Smooth muscle cell (in vitro differentiated cells): Measurements from ENCODE around the gene XPA. TPM values are rescaled to one million over a fixed set of nuclear protein-coding genes. Genes with fewer than 3 reads are reported as not detected.

Source experiments
- DNase-seq: peaks from one replicate; lab custom pipeline; 2025; ENCODE audit not compliant: unreplicated experiment; lab: John Stamatoyannopoulos, UW
- H2AFZ ChIP-seq: fragments of 200-600 bp; sonication (generic); 2 replicates; pipeline ENCODE4 v1.6.0; 2016; ENCODE audit warnings: antibody characterized with exemption, low read depth, mild to moderate bottlenecking
- H3F3A ChIP-seq: fragments of 200-600 bp; sonication (generic); 2 replicates; pipeline ENCODE4 v1.6.0; 2017; ENCODE audit warnings: antibody characterized with exemption, low read depth
- H3K27ac ChIP-seq: fragments of 200-600 bp; sonication (generic); 2 replicates; pipeline ENCODE4 v1.5.1; 2016; ENCODE audit warnings: low read depth, mild to moderate bottlenecking
- H3K27me3 ChIP-seq: fragments of 200-600 bp; sonication (generic); 2 replicates; pipeline ENCODE4 v1.6.1; 2016; ENCODE audit warnings: low read depth, mild to moderate bottlenecking
- H3K36me3 ChIP-seq: fragments of 200-600 bp; sonication (generic); 2 replicates; pipeline ENCODE4 v1.5.1; 2016; ENCODE audit warnings: low read depth
- H3K4me1 ChIP-seq: fragments of 200-600 bp; sonication (generic); 2 replicates; pipeline ENCODE4 v1.5.1; 2016; ENCODE audit warnings: low read depth
- H3K4me2 ChIP-seq: fragments of 200-600 bp; sonication (generic); 2 replicates; pipeline ENCODE4 v1.6.0; 2016; ENCODE audit warnings: mild to moderate bottlenecking
- H3K4me3 ChIP-seq: fragments of 200-600 bp; sonication (generic); 2 replicates; pipeline ENCODE4 v1.5.1; 2016; ENCODE audit warnings: mild to moderate bottlenecking
- H3K79me2 ChIP-seq: fragments of 200-600 bp; sonication (generic); 2 replicates; pipeline ENCODE4 v1.6.0; 2016; ENCODE audit warnings: low read depth, mild to moderate bottlenecking
- H3K9ac ChIP-seq: fragments of 200-600 bp; sonication (generic); 2 replicates; pipeline ENCODE4 v1.6.0; 2016; ENCODE audit warnings: low read depth
- H3K9me3 ChIP-seq: fragments of 200-600 bp; sonication (generic); replicated peaks from 2 replicates; pipeline ENCODE4 v1.5.1; 2016; ENCODE audit warnings: low read depth
- H4K20me1 ChIP-seq: fragments of 200-600 bp; sonication (generic); 2 replicates; pipeline ENCODE4 v1.6.0; 2016; ENCODE audit warnings: low read depth
- CTCF ChIP-seq: fragments of 200-600 bp; sonication (generic); IDR thresholded peaks from 2 replicates; pipeline ENCODE4 v1.5.1; 2017; ENCODE audit warnings: borderline replicate concordance, mild to moderate bottlenecking, antibody characterized with exemption; ENCODE audit not compliant: insufficient read depth, poor library complexity, severe bottlenecking
- WGBS: methylation state at CpG from one replicate; pipeline ENCODE4 v1.1.7; 2016; ENCODE audit warnings: low lambda C conversion rate; 5-methylcytosine and 5-hydroxymethylcytosine counted together
- polyA plus RNA-seq: library from polyadenylated mRNA; unstranded; fragments of >200 nt; fragmentation: Nextera tagmentation; extraction: Ambion mirVana; gene quantifications from 2 replicates; pipeline ENCODE4 v1.2.1, GENCODE V29; 2016
- total RNA-seq: library from RNA; depleted of rRNA; stranded (reverse); fragments of >200 nt; gene quantifications from 2 replicates; pipeline ENCODE4 v1.2.3, GENCODE V29; 2014

XPA gene
- total and polyA plus RNA-seq, 2 experiments from 2014 or later: 7.5 to 9.7 TPM

- no peaks in the 10 kb centered on the region for H3K4me1 ChIP-seq
- H3K4me3 ChIP-seq: no peak overlapping the region
- peaks cover 5% of the 10 kb centered on the region for H3F3A ChIP-seq
- peaks cover 22% of the 10 kb centered on the region for H4K20me1 ChIP-seq
- no peak overlapping the region for H3K27ac ChIP-seq
- no peak overlapping the region for H3K9ac ChIP-seq
- WGBS: 96% methylated on average over 3 of the region's 3 CpGs
- no peak for TF ChIP-seq CTCF
- H3K4me2 ChIP-seq: no peak overlapping the region
- no peak overlapping the region for H2AFZ ChIP-seq
- H3K36me3 ChIP-seq: peaks cover 31% of the 10 kb centered on the region
- no peaks in the 10 kb centered on the region for H3K79me2 ChIP-seq
- DNase-seq: no peak
- H3K27me3 ChIP-seq: no peaks in the 10 kb centered on the region
- no peaks in the 10 kb centered on the region for H3K9me3 ChIP-seq
Measured at GRCh38 chr9:97675655-97676054, 21.5 kb downstream of the XPA start.

- no peak overlapping the region for H3K4me2 ChIP-seq
- no peak for TF ChIP-seq CTCF
- H3K36me3 ChIP-seq: peaks cover 41% of the 10 kb centered on the region
- H3K27ac ChIP-seq: no peak overlapping the region
- peaks cover 5% of the 10 kb centered on the region for H3F3A ChIP-seq
- no peaks in the 10 kb centered on the region for H3K9me3 ChIP-seq
- H3K9ac ChIP-seq: no peak overlapping the region
- no peak overlapping the region for H2AFZ ChIP-seq
- WGBS: 99% methylated on average over 3 of the region's 3 CpGs
- H3K4me1 ChIP-seq: no peaks in the 10 kb centered on the region
- peaks cover 22% of the 10 kb centered on the region for H4K20me1 ChIP-seq
- H3K27me3 ChIP-seq: no peaks in the 10 kb centered on the region
- no peaks in the 10 kb centered on the region for H3K79me2 ChIP-seq
- H3K4me3 ChIP-seq: no peak overlapping the region
- no peak for DNase-seq
Measured at GRCh38 chr9:97673922-97674321, 23.2 kb downstream of the XPA start.

- no peak for DNase-seq
- 93% methylated on average over 3 of the region's 3 CpGs for WGBS
- Histone ChIP-seq H3K9ac (no peak overlapping the region), H3K4me3 (no peak overlapping the region), H3K36me3 (peaks cover 46% of the 10 kb centered on the region), H3K4me2 (no peak overlapping the region), H3K79me2 (no peaks in the 10 kb centered on the region), H3K9me3 (no peaks in the 10 kb centered on the region), H2AFZ (no peak overlapping the region), H3F3A (peaks cover 5% of the 10 kb centered on the region), H3K27me3 (no peaks in the 10 kb centered on the region), H4K20me1 (peaks cover 13% of the 10 kb centered on the region), H3K27ac (no peak overlapping the region), H3K4me1 (no peaks in the 10 kb centered on the region)
- TF ChIP-seq CTCF: no peak
Measured at GRCh38 chr9:97672403-97672802, 24.7 kb downstream of the XPA start.

GRCh38 chr9:97670586-97670985 lies 26.6 kb downstream of the XPA start:
- H3K36me3 ChIP-seq: peaks cover 51% of the 10 kb centered on the region
- no peaks in the 10 kb centered on the region for H3K9me3 ChIP-seq
- DNase-seq: no peak

More at GRCh38 chr9:97670586-97670985, 26.6 kb downstream of the XPA start:
- no peaks in the 10 kb centered on the region for H3K4me1 ChIP-seq
- 87% methylated on average over 3 of the region's 3 CpGs for WGBS
- no peak overlapping the region for H2AFZ ChIP-seq
- peaks cover 7% of the 10 kb centered on the region for H4K20me1 ChIP-seq
- no peaks in the 10 kb centered on the region for H3K79me2 ChIP-seq
- TF ChIP-seq CTCF: no peak
- H3F3A ChIP-seq: peaks cover 5% of the 10 kb centered on the region
- no peaks in the 10 kb centered on the region for H3K27me3 ChIP-seq
- H3K4me2 ChIP-seq: no peak overlapping the region
- no peak overlapping the region for H3K9ac ChIP-seq
- H3K27ac ChIP-seq: no peak overlapping the region
- no peak overlapping the region for H3K4me3 ChIP-seq
